ENCODE results near the gene MICALL2.

Gene MICALL2

GRCh38 chr7:1436608-1437007, 22.7 kb downstream of the MICALL2 start:
- DNase-seq: no peak
- no peak for TF ChIP-seq CTCF (IDR thresholded peaks at IDR 0.05; ENCODE audit: low read depth, low read length)

GRCh38 chr7:1434891-1435670, 24.2 kb downstream of the MICALL2 start:
- TF ChIP-seq CTCF (IDR thresholded peaks at IDR 0.05; ENCODE audit: low read depth, low read length): no peak
- H3K27me3 ChIP-seq: peaks cover 57% of the 10 kb centered on the region

More at GRCh38 chr7:1436608-1437007, 22.7 kb downstream of the MICALL2 start:
- Histone ChIP-seq H3K27me3 (peaks cover 52% of the 10 kb centered on the region), H3K4me3 (ENCODE audit: low read depth, low read length) (no peak overlapping the region), H3K9me3 (no peaks in the 10 kb centered on the region), H3K4me1 (no peaks in the 10 kb centered on the region), H3K36me3 (no peaks in the 10 kb centered on the region)

GRCh38 chr7:1434165-1434718, 25.0 kb downstream of the MICALL2 start:
- H3K4me3 ChIP-seq (ENCODE audit: low read depth, low read length): no peak overlapping the region
- H3K27me3 ChIP-seq: peaks cover 66% of the 10 kb centered on the region
- no peaks in the 10 kb centered on the region for H3K9me3 ChIP-seq
- DNase-seq: no peak
- TF ChIP-seq CTCF (IDR thresholded peaks at IDR 0.05; ENCODE audit: low read depth, low read length): no peak
- no peaks in the 10 kb centered on the region for H3K4me1 ChIP-seq
- no peaks in the 10 kb centered on the region for H3K36me3 ChIP-seq

More at GRCh38 chr7:1434891-1435670, 24.2 kb downstream of the MICALL2 start:
- Histone ChIP-seq H3K9me3 (no peaks in the 10 kb centered on the region), H3K36me3 (no peaks in the 10 kb centered on the region), H3K4me1 (no peaks in the 10 kb centered on the region), H3K4me3 (ENCODE audit: low read depth, low read length) (no peak overlapping the region)
- no peak for DNase-seq

GRCh38 chr7:1433128-1433920, 25.9 kb downstream of the MICALL2 start:
- peaks cover 75% of the 10 kb centered on the region for H3K27me3 ChIP-seq
- TF ChIP-seq CTCF (IDR thresholded peaks at IDR 0.05; ENCODE audit: low read depth, low read length): no peak
- H3K4me1 ChIP-seq: no peaks in the 10 kb centered on the region
- H3K4me3 ChIP-seq (ENCODE audit: low read depth, low read length): no peak overlapping the region
- no peak for DNase-seq
- no peaks in the 10 kb centered on the region for H3K36me3 ChIP-seq
- no peaks in the 10 kb centered on the region for H3K9me3 ChIP-seq

GRCh38 chr7:1432411-1433082, 26.7 kb downstream of the MICALL2 start:
- DNase-seq: peak; percentile 80
- Histone ChIP-seq H3K36me3 (no peaks in the 10 kb centered on the region), H3K9me3 (no peaks in the 10 kb centered on the region), H3K4me3 (ENCODE audit: low read depth, low read length) (no peak overlapping the region), H3K4me1 (no peaks in the 10 kb centered on the region), H3K27me3 (peaks cover 70% of the 10 kb centered on the region)
- peak; percentile 95 for TF ChIP-seq CTCF (IDR thresholded peaks at IDR 0.05; ENCODE audit: low read depth, low read length)

All from BE2C (cell line).